D721Med (cell line): ENCODE data around the gene ALPP.
"Not testable (repeated sequence)": the region's sequence is repeated elsewhere in the genome, so short reads cannot be mapped to it uniquely, and the experiment has no call there.

Experiments used
- DNase-seq: peaks from one replicate; pipeline ENCODE4 v3.0.0; 2011; ENCODE audit warnings: low spot score; ENCODE audit not compliant: insufficient read length
- FAIRE-seq: peaks from 2 replicates; lab custom pipeline; 2011; peaks lifted over from hg19 to GRCh38; lab: Jason Lieb, UNC
- TF ChIP-seq, protein P1 (sequence below): IDR thresholded peaks from 2 replicates; pipeline ENCODE4 v1.5.1; 2012; ENCODE audit warnings: mild to moderate bottlenecking, control low read depth; ENCODE audit not compliant: insufficient read depth; ENCODE audit errors: missing control alignments

The ALPP gene

DNA sequence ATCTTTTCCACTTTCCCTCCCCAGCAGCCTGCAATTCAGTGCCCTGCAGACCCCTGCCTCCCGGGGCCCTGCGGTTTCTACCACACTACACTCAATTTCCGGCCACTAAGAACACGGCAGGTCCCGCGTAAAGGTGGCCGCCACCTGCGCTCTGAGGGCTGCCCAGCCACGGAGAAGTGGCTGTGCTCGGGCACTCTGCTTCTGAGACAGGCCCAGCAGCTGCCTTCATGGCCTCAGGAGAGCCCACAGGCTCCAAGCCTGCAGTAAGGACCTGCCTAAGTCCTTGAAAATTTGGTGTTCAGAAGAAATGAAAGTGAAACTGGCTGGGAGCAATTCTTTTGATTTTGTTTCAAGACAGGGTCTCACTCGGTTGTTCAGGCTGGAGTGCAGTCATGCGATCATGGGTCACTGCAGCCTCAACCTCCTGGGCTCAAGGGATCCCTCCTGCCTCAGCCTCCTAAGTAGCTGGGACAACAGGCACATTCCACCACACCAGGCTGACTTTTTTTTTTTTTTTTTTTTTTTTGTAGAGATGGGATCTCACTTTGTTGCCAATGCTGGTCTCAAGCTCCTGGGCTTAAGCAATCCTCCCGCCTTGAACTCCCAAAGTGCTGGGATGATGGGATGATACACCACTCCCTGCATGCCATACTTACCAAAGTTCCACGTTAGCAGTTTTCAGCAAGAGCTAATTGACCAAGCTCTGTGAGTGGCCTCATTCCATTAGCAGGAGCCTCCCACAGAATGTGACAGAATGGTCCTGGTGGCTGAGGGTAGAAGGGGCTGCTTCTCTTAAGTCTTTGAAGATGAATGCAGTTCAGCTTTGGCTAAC lies 14.6 kb upstream of the ALPP start:
- FAIRE-seq (no peak), DNase-seq (no peak)
- TF ChIP-seq, protein P1, sequence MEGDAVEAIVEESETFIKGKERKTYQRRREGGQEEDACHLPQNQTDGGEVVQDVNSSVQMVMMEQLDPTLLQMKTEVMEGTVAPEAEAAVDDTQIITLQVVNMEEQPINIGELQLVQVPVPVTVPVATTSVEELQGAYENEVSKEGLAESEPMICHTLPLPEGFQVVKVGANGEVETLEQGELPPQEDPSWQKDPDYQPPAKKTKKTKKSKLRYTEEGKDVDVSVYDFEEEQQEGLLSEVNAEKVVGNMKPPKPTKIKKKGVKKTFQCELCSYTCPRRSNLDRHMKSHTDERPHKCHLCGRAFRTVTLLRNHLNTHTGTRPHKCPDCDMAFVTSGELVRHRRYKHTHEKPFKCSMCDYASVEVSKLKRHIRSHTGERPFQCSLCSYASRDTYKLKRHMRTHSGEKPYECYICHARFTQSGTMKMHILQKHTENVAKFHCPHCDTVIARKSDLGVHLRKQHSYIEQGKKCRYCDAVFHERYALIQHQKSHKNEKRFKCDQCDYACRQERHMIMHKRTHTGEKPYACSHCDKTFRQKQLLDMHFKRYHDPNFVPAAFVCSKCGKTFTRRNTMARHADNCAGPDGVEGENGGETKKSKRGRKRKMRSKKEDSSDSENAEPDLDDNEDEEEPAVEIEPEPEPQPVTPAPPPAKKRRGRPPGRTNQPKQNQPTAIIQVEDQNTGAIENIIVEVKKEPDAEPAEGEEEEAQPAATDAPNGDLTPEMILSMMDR = no peak

DNA sequence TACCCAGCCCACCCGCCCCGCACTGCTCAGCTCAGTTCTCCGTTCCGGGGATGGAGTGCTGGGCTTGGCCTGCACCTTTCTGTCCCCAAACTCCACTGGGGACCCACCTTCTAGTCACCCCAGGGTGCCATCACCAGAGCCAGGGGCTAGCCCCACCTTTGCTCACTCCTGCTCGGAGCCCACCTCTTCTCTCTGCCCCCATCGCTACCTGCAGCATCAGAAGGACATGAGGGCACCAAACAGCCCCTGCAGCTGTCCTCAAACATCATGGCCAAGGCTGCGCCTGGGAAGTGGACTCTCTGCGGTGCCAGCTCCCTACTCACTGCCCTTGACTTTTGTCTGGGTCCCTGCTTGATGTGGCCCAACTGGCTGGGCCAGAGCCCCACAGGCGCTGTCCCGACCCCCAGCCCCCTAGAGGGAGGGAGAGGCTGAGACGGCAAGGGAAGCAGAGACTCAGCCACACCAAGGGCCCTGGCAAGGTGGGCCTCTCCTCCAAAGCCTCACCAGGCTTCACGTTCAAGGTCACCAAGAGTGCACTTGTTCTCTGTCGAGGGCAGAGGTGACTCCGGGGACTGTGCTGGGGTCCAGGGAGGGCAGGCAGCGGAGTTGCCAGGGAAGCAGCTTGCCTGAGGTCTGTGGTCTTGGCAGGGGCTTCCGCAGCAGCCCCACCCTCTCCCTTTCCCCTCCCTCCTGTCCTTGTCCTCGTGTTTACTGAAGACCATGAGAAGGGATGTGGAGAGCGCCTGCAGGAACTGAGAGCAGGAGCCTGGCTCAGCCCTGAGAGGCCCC lies 13.6 kb upstream of the ALPP start:
- not testable (repeated sequence) for DNase-seq, FAIRE-seq

DNA sequence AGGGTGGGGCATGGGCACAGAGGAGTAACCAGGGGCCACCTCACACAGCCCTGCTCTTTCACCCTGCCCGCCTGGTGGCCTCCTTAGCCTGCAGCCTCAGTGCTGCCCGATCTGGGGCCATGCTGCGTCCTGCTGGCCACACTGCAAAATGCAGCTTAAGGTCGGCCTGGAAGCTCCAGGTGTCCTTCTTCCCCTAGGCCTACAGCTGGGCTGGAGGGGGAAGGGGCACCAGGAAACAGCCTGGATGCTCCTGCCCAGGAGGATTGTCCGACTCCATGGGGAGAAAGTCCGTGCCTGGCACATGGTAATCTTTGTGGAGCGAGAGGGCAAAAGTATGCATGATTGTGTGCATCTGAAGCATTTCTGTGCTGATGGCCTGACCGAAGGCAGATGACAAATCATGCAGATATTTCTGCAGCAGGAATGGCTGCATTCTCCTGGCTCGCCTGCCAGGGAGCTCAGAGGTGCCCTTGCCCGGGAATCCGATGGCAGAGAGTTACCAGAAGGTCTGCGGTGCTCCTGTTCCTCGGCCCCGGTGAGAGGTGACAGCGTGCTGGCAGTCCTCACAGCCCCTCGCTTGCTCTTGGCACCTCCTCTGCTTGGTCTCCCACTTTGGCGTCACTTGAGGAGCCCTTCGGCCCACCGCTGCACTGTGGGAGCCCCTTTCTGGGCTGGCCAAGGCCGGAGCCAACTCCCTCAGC lies 12.8 kb upstream of the ALPP start:
- DNase-seq = no peak
- no peak for FAIRE-seq
- TF ChIP-seq, protein P1 = no peak

DNA sequence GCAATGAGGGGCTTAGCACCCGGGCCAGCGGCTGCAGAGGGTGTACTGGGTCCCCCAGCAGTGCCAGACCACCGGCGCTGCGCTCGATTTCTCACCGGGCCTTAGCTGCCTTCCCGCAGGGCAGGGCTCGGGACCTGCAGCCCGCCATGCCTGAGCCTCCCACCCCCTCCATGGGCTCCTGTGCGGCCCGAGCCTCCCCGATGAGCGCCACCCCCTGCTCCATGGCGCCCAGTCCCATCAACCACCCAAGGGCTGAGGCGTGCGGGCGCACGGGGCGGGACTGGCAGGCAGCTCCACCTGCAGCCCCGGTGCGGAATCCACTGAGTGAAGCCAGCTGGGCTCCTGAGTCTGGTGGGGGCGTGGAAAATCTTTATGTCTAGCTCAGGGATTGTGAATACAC lies 12.1 kb upstream of the ALPP start:
- FAIRE-seq, DNase-seq: not testable (repeated sequence)

DNA sequence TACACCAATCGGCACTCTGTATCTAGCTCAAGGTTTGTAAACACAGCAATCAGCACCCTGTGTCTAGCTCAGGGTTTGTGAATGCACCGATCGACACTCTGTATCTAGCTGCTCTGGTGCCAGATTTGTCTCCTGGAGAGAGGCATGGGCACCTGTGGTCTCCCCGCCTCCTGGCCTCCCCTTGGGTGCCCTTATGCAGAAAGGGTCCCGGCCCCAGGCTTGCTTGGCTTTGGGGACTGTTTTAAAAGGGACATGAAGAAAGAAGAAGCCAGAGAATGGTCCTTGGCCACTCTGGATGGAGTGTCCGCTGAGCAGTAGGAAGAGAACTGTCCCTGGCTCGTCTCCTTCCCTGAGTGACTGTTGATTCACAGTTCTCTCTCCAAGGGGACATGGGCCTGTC lies 11.5 kb upstream of the ALPP start:
- FAIRE-seq (no peak), DNase-seq (no peak)
- TF ChIP-seq, protein P1 = no peak

DNA sequence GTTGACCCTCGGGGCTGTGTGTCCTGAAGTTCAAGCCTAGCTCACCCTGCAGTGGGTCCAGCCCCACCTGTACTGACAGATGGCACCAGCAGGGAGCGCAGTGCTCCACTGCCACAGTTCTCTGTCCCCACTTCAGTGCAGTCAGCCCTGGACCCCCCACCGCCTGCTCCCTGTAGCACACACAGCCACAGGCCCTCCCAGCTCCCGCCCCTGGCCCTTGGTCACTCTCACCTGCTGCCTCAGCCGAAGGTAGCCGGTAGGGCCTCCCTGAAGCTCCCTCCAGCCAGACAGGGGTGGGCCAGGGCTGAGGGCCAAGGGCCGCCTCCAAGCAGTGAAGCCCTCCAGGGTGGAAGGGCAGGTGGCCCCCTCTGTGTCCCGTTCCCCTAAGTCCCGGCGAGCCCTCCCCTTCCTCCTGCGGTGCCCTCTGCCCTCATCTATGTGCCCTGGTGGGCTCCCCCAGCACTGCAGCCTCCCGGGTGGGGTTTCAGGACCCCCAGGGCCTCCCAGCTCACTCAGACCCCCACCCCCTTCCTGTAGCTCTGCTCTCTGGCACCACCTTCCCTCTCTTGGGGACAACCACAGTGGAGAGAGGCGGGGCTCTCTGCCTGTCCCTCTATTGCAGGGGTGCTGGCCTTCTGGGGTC lies 10.8 kb upstream of the ALPP start:
- no peak for FAIRE-seq
- TF ChIP-seq, protein P1 = peak; percentile 20

DNA sequence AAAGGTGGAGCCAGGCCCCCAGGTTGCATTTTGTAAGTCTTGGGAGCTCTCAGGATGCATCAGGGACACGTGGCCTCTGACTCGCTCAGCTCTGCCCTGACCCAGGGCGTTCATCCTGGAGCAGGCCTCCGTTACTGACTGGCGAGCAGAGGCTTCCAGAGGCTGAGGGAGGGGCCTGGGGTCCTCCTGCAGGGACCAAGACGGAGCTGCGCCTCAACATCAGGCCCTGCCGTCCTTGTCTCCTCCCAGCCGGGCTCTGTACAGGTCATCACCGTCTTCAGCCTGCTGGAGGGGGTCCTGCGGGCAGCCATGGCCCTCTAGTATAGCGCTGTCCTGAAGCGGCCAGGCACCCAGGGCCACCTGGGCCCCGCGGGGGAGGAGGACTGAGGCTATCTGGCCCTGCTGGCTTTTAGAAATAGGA lies 10.2 kb upstream of the ALPP start:
- DNase-seq (no peak), FAIRE-seq (no peak)
- TF ChIP-seq, protein P1 = no peak

More for the DNA sequence above, 10.8 kb upstream of the ALPP start:
- no peak for DNase-seq
